A204.1 (cell line): ENCODE measurements around the gene TBC1D14.
"Not testable (repeated sequence)": the region's sequence is repeated elsewhere in the genome, so short reads cannot be mapped to it uniquely, and the experiment has no call there.

ENCODE experiments used
- FAIRE-seq: peaks from 2 replicates; lab custom pipeline; 2012; peaks lifted over from hg19 to GRCh38; lab: Jason Lieb, UNC

Gene TBC1D14

DNA sequence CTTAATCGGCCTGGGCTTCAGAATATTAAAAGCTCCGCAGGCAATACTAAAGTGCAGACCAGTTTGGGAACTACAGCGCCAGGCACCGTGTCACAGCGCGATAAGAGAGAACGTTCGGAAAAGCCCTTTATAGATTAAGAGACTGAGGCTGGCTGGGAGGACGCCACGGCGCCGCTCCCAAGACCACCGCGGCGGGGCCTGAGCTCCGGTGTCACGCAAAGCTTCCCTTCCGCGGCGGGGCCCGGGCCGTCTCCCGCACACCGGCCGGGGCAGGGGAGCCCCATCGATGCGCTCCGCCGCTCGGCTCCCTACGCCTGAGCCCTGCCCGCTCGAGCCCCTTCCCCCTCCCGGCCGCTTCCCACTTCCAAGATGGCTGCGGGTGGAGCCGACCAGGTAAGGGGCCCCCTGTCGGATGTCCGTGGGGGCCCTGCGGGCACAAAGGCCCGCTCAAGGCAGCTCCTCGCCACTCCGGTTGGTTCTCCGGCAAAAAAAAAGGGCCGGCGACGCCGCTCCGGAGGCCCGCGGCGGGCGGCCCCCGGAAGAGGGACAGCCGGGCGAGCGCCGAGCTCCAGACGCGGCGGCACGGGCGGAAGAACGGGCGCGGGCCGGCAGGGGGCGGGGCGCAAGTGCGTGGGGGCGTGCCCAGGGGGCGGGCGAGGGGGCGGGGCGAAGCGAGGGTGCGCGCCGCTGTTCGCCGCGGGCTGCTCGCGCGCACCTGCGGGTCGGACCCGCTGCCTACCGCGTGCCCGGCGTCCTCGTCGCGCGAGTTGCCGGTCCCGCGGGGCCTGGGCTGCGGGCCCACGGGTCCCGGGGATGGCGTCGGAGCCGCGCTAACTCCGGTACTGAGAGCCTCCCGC, at the start of gene TBC1D14:
TBC1D14 (plus strand) TSS at position 714 of the 857 bp plus-strand sequence. CDS start 13,564 bp downstream, outside the sequence.
- no peak for FAIRE-seq

DNA sequence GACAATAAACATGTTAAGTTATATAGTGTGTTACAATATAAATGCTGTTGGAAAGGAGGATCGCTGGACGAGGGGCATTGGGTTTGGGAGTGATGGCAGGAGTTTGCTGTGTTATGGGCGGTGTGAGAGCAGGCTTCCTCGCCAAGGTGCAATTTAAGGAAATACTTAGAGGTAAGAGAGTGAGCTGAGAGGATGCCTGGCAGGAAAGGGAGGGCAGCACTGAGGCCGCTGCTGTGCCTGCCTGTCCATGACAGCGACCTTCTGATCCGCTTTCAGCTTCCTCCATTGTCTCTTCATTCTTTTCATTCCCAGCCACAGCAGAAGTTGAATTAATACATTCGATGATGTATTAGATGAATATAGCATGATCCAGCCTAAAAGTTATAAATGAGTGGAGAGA, 41.2 kb upstream of the TBC1D14 start:
- no peak for FAIRE-seq

GRCh38 chr4:6869944-6870343, 39.7 kb upstream of the TBC1D14 start:
- no peak for FAIRE-seq

- FAIRE-seq: no peak
Measured at GRCh38 chr4:6873291-6873690, 36.3 kb upstream of the TBC1D14 start.

DNA sequence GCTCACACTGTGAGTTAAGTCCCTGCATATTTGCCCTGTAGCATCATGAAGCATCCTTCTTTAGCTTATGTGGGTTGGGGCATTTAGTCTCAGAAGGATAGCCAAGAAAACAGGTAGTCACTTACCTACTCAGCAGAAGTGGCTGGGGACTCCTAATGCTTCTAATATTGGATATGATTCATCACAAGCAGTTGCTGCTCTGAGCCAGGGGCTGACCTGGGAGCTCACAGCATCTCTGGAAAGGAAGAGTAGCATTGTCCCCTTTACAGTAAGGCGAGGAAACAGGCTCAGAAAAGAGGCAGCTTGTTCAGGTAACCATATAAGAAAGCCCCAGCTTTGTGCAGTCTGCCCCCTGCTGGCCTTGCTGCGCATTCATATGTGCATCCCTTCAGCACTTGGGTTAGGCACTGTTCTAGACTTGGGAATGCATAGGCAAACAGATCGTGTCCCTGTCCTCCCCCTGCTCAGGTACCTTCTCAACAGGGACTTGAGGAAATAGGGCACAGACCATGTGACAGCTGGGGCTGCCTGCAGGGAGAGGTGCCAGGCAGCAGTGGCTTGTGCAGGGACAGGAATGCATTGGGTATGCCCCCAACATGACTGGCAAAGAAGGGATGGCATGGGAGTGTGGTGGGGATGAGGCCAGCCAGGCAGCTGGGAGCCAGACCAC, 35.7 kb upstream of the TBC1D14 start:
- no peak for FAIRE-seq

GRCh38 chr4:6874981-6875380, 34.6 kb upstream of the TBC1D14 start:
- FAIRE-seq: no peak

- FAIRE-seq: no peak
Measured at GRCh38 chr4:6875431-6875831, 34.2 kb upstream of the TBC1D14 start.

GRCh38 chr4:6876440-6876839, 33.2 kb upstream of the TBC1D14 start:
- no peak for FAIRE-seq

DNA sequence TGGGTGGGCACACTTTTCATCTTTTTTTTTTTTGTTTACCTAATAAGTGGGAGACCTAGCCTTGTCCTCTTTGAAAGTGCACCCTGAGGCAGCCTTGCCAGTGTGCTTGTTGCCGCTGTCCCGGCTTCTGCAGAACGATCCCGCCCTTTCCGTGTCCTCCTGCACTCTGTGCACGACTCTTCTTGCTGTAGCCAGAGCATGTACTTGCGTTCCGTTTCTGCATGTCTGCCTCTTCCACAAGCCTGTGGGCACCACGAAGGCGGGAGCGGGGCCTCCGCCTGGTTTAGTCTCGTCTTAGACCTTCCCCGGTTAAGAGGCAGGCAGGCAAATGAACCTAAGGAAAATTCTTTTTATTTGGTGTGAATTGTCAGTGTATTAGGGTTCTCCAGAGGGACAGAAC, 32.6 kb upstream of the TBC1D14 start:
- FAIRE-seq: no peak

GRCh38 chr4:6878451-6879059, 31.1 kb upstream of the TBC1D14 start:
- no peak for FAIRE-seq

GRCh38 chr4:6880691-6881090, 28.9 kb upstream of the TBC1D14 start:
- no peak for FAIRE-seq

DNA sequence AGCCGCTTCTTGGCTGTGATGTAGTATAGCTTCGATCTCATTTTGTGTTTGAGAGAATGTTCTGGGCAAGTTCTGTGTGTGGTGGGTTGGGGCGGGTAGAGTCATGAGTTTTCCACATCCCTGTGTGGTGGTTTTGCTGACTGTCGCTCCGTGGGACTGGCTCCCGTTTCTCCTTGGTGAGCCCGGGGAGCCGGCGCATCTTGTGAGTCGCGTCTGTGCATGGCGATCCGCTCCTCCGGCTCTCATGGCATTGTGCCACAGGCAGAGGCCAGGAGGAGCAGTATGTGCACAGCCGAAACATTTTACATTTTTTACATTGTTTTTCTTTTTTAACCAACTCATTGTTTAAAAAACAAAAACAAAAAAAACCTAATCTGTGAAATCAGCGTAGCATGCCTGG, 27.7 kb upstream of the TBC1D14 start:
- no peak for FAIRE-seq

DNA sequence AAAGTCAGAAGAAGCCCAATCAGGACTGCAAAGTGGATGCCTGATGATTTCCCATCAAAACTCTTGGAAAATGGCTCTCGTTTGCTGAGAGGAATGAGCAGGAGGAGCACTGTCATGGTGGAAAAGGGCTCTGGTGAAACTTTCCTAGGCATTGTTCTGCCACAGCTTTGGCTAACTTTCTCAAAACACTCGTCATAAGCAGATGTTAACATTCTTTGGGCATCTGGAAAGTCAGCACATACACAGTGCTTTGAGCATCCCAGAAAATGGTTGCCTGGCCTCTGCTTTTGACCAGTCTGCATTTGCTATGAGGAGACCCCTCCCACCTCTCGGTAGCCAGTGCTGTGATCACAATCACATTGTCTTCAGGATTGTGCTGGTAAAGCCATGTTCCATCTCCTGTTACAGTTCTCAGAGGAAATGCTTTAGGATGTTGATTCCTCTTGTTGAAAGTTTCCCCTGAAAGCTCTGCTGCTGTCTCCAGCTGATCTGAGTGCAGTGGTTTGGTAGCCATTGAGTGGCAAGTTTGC, 25.2 kb upstream of the TBC1D14 start:
- FAIRE-seq: no peak

GRCh38 chr4:6885953-6886557, 23.6 kb upstream of the TBC1D14 start:
- FAIRE-seq: no peak

- FAIRE-seq: no peak
Measured at GRCh38 chr4:6886886-6887285, 22.7 kb upstream of the TBC1D14 start.

DNA sequence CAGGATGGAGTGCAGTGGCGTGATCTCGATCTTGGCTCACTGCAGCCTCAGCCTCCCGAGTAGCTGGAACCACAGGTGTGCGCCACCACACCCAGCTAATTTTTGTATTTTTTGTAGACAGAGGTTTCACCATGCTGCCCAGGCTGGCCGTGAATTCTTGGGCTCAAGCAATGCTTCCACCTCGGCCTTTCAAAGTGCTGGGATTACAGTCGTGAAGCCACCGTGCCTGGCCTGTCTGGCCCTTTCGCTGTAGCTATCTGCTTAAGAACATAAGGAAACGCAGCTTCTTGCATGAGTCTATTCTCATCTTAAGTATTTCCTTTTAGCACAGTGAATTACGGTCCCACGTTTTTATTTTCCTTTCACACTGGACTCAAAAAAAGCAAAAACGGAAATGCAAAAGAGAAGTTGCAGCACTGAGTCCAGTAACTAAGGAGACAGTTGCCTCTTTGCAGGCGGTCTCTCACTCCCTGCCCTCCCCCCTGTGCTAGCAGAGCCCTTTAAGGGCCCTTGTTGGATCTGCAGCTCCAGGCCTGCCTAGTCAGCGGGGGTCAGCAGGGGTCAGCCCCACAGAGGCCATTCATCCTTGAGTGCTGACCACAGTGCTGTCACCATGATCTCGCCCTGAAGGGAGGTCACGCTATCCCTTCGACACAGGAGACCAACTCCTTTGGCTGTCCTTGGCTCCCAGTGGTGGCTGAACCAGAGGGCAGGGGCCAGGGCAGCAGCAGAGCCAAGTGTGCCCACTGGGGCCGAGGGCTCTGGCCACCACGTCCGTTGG, 21.8 kb upstream of the TBC1D14 start:
- FAIRE-seq: no peak

DNA sequence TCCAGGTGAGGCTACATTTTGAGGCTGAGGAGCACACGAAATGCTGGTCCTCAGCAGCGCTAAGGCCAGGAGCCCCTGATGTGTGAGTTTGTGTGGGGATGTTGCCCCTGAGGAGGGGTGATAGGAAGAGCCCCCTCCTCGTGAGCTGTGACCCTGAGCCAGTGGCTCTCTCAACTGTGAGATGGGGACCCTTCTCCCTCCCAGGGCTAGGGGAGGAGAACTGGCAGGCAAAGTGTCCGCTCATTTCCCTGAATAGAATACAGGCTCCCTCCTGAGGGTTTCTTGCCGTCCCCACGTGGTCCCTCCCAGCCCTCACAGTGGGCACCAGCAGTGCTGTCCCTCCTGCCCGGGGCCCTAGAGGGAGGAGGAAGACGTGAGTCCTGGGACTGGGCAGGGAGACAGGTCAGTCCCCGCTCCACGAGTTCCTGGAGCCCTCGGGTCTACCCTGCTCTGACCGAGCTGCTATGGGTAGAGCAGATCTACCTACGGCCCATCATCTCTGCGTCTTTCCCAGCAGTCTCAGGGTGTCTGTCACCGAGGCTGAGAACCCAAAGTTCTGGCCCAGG, 21.0 kb upstream of the TBC1D14 start:
- no peak for FAIRE-seq

DNA sequence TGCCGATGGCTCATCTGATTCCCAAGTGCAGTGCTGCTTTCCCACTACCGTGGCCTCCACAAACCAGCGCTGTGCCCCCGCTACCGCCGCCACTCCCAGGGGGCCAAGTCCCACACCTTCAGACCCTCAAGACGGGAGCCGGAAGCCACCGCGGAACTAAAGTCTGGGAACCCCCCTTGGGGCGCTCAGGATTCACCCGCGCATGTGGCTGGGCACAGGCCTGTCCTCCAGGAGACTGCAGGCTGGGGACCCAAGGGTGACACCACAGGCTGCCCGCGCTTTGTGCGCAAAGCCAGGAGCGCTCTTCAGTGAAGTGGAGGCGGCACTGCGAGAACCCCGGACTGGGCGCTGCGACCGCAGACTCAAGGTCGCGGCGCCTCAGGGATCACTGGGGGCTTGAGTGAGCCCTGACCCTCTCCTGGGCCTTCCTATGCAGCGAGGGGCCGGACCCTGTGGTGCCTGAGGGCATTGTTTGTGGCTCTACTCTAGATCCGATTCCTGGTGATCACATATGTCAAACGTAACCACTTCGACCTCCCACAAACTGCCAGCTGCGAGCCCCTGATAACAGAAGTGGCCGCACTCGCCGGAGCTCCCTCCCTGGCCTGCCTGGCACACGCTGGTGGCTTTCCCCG, 20.4 kb upstream of the TBC1D14 start:
- FAIRE-seq: no peak

GRCh38 chr4:6889736-6890324, 19.8 kb upstream of the TBC1D14 start:
- FAIRE-seq: no peak

- FAIRE-seq: no peak
Measured at GRCh38 chr4:6890358-6890757, 19.3 kb upstream of the TBC1D14 start.

GRCh38 chr4:6890971-6891370, 18.7 kb upstream of the TBC1D14 start:
- not testable (repeated sequence) for FAIRE-seq
